Breast epithelium (tissue), 3 donors: ENCODE measurements around the gene OSTN.

Experiments used
- CTCF ChIP-seq, 3 donors: fragments of 450-650 bp; IDR thresholded peaks; one replicate each; pipeline ENCODE4 v1.5.1; 2016 to 2017; ENCODE audit warnings: antibody characterized with exemption in 3 of 3, mild to moderate bottlenecking in 3 of 3, moderate library complexity in 3 of 3
- POLR2A ChIP-seq: fragments of 450-650 bp; IDR thresholded peaks from one replicate; pipeline ENCODE4 v1.6.1; 2016; ENCODE audit warnings: antibody characterized with exemption, mild to moderate bottlenecking, moderate library complexity
- POLR2AphosphoS5 ChIP-seq, 3 donors: sonication (generic); formaldehyde crosslinking; IDR thresholded peaks; one replicate each; pipeline ENCODE4 v1.6.1; 2017; ENCODE audit warnings: antibody characterized with exemption in 3 of 3

GRCh38 chr3:191169566-191169965 is 29.5 kb upstream of the OSTN start:
- TF ChIP-seq CTCF (IDR thresholded peaks at IDR 0.05) (no peak), POLR2A (no peak), POLR2AphosphoS5 (IDR thresholded peaks at IDR 0.05) (no peak)
